Spinal cord (tissue), 10 donors: ENCODE data around the gene CKAP2. TPM values are rescaled to one million over a fixed set of nuclear protein-coding genes. Genes with fewer than 3 reads are reported as not detected.
"Not testable (repeated sequence)": the region's sequence is repeated elsewhere in the genome, so short reads cannot be mapped to it uniquely, and the experiment has no call there.

Experiments used
- DNase-seq, 6 donors: peaks; one replicate each; pipeline versions ENCODE4 v3.0.0 to v3.0.0-alpha.2; 2013 to 2015; ENCODE audit warnings: low spot score in 6 of 6, low read depth in 4 of 6
- H3K27ac ChIP-seq: one replicate; pipeline ENCODE4 v1.5.1; 2013; ENCODE audit warnings: low read depth, low read length, control low read depth
- H3K27me3 ChIP-seq: one replicate; pipeline ENCODE4 v1.6.1; 2013; ENCODE audit warnings: low read length; ENCODE audit not compliant: control insufficient read depth, insufficient read depth
- H3K36me3 ChIP-seq: one replicate; pipeline ENCODE4 v1.6.1; 2013; ENCODE audit warnings: low read length; ENCODE audit not compliant: control insufficient read depth, insufficient read depth
- H3K4me1 ChIP-seq: one replicate; pipeline ENCODE4 v1.6.1; 2013; ENCODE audit warnings: low read length; ENCODE audit not compliant: control insufficient read depth, insufficient read depth
- H3K4me3 ChIP-seq: one replicate; pipeline ENCODE4 v1.5.1; 2013; ENCODE audit warnings: low read depth, low read length, control low read depth
- H3K9me3 ChIP-seq: one replicate; pipeline ENCODE4 v1.6.1; 2013; ENCODE audit warnings: low read length; ENCODE audit not compliant: control insufficient read depth, insufficient read depth
- WGBS: methylation state at CpG from one replicate; pipeline ENCODE4 v1.1.5; 2013; ENCODE audit warnings: missing lambda C conversion rate; ENCODE audit not compliant: insufficient coverage; 5-methylcytosine and 5-hydroxymethylcytosine counted together
- long read RNA-seq, 4 donors: transcript quantifications; one replicate each; lab custom pipeline, GENCODE V29; 2026
- polyA plus RNA-seq, 2 donors: library from polyadenylated mRNA; unstranded; fragments of 120-200 nt; gene quantifications; one replicate each; pipeline ENCODE4 v1.2.1, GENCODE V29; 2013; ENCODE audit not compliant: insufficient read length in 2 of 2
- total RNA-seq, 2 donors: library from RNA; depleted of rRNA in 1 of 2; stranded (reverse); fragments of 120-200 nt in 1 of 2; fragments of >200 nt in 1 of 2; gene quantifications; one replicate each; pipeline versions ENCODE4 v1.2.3 to v1.2.4, GENCODE V29; 2013 to 2014
- donor health status: healthy.

Gene CKAP2, protein sequence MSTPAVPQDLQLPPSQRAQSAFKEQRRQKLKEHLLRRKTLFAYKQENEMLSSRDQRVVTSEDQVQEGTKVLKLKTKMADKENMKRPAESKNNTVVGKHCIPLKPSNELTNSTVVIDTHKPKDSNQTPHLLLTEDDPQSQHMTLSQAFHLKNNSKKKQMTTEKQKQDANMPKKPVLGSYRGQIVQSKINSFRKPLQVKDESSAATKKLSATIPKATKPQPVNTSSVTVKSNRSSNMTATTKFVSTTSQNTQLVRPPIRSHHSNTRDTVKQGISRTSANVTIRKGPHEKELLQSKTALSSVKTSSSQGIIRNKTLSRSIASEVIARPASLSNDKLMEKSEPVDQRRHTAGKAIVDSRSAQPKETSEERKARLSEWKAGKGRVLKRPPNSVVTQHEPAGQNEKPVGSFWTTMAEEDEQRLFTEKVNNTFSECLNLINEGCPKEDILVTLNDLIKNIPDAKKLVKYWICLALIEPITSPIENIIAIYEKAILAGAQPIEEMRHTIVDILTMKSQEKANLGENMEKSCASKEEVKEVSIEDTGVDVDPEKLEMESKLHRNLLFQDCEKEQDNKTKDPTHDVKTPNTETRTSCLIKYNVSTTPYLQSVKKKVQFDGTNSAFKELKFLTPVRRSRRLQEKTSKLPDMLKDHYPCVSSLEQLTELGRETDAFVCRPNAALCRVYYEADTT
- total RNA-seq (10 to 100 TPM; 29.8 to 48.1 TPM), polyA plus RNA-seq (10 to 100 TPM; 31.0 to 55.4 TPM)
- long read RNA-seq, donor 1, partial matches to known transcripts = 0 of 6 reads
- long read RNA-seq, donor 1, other reads (novel, unspliced or antisense) = 0 of 6 reads
- long read RNA-seq, donor 2, partial matches to known transcripts = 0 of 7 reads
- long read RNA-seq, donor 2, other reads (novel, unspliced or antisense) = 0 of 7 reads
- long read RNA-seq, donor 3, partial matches to known transcripts = 0 of 4 reads
- long read RNA-seq, donor 3, other reads (novel, unspliced or antisense) = 0 of 4 reads
- long read RNA-seq, donor 4, partial matches to known transcripts = 10 of 16 reads
- long read RNA-seq, donor 4, other reads (novel, unspliced or antisense) = 0 of 16 reads

DNA sequence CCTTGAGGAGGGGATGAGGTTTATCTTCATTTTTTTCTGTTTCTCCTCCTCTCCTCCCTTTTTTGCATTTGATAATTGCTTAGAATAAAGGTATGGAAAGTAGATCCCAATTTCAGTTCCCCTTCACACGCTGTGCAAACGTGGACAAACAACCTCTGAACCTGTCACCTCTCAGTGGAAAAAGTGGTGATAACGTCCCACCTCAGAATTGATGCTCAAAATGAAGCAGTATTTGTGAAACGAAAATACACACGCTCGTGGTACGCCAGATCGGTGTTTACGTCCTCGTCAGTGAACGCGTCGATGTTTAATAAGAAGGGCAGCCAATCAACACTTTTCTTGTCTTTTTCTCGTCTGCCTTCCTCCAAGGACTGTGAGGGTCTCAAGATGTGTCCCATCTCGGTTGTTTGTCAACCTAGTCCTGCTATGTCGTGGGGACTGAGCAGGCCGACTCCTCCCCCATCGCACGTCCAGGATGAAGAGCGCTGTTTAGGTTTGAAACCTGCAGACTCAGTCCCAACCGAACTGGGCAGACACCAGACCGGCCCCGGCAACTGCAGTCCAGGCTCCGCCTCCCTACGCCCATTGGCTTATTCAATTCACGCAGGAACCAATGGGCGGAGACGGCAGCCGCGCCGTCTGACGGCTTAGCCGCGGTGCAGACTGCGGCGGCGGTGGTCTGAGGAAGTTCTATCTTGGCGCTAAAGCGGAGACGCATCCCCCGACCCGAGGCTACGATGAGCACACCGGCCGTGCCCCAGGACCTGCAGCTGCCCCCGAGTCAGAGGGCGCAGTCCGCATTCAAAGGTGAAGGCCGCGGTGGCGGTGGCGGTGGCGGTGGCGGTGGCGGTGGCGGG, at the start of gene CKAP2:
TSS of gene CKAP2 (plus strand) at position 659 of the 857 bp plus-strand sequence. CDS start at position 738, 79 bp downstream.
- H3K9me3 ChIP-seq = no peaks in the 10 kb centered on the region
- H3K4me1 ChIP-seq = peaks cover 11% of the 10 kb centered on the region
- H3K27me3 ChIP-seq = no peaks in the 10 kb centered on the region
- WGBS = under 1% methylated on average over 54 of the region's 56 CpGs
- H3K36me3 ChIP-seq = peaks cover 7% of the 10 kb centered on the region
- H3K27ac ChIP-seq = peak within 1 kb of the TSS; percentile 98
- peak; percentile 86 to 98 (median 94) for DNase-seq
- H3K4me3 ChIP-seq = peak within 1 kb of the TSS; percentile 81

DNA sequence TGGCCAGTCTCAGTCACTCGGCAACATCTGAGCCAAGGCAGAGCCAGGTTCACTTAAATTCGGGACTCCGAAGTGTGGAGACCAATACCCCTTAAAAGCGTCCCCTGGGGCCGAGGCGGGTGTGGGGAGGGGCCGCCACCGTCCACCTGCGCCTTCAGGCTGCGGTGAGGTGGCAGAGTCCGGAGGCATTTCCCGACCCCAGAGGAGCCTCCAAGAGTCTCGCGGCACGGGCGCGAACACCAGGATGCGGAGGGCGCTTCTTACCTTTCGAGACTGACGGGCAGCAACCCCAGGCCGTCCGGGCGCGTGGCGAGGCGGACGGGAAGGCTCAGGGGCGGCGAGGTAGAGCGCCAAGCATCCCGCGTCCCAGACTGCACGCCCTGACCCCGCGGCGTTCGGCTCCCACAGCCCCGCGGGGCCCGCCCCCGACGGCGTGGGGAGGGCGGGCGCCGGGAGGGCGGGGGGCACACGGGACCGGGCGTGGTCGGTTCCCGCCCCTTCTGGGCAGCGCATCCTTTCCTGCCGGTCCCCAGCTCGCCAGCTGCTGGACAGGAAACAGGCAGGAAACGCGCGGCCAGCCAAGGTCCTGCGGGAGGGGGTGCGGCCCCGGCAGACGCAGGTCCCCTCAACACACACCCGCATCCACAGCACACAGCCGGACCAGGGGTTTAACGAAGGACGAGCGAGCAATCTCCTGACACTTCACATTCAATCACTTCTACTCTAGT, 49.3 kb upstream of the CKAP2 start, which contains the start of gene THSD1:
TSS of gene THSD1 (minus strand) at position 406 of the 728 bp plus-strand sequence. CDS start 3,572 bp downstream, outside the sequence.
- peak within 1 kb of the TSS; percentile 67 for H3K4me3 ChIP-seq
- DNase-seq = peak in 2 of 6 donors; percentile 27 to 47
- H3K4me1 ChIP-seq = peaks cover 10% of the 10 kb centered on the region
- no peaks in the 10 kb centered on the region for H3K9me3 ChIP-seq
- peak within 1 kb of the TSS; percentile 35 for H3K27ac ChIP-seq
- peaks cover under 1% of the 10 kb centered on the region for H3K36me3 ChIP-seq
- under 1% methylated on average over 68 of the region's 68 CpGs for WGBS
- peaks cover 8% of the 10 kb centered on the region for H3K27me3 ChIP-seq

DNA sequence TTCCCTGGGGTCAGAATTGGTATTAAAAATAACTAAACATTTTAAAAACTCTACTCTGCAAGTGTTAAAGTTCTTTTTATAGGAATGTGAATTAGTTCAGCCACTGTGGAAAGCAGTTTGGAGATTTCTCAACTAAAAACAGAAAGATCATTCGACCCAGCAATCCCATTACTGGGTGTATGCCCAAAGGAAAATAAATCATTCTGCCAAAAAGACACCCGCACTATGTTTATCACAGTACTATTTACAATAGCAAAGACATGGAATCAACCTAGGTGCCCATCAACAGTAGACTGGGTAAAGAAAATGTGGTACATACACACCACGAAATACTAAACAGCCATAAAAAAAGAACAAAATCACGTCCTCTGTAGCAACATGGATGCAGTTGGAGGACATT, 48.6 kb upstream of the CKAP2 start:
- peaks cover 10% of the 10 kb centered on the region for H3K4me1 ChIP-seq
- WGBS = no CpG with 5 or more reads among the region's 4 CpGs
- H3K27ac ChIP-seq = no peak overlapping the region
- no peak for DNase-seq
- peaks cover 3% of the 10 kb centered on the region for H3K36me3 ChIP-seq
- peak overlapping the region; percentile 35 for H3K4me3 ChIP-seq
- peaks cover 8% of the 10 kb centered on the region for H3K27me3 ChIP-seq
- H3K9me3 ChIP-seq = no peaks in the 10 kb centered on the region

DNA sequence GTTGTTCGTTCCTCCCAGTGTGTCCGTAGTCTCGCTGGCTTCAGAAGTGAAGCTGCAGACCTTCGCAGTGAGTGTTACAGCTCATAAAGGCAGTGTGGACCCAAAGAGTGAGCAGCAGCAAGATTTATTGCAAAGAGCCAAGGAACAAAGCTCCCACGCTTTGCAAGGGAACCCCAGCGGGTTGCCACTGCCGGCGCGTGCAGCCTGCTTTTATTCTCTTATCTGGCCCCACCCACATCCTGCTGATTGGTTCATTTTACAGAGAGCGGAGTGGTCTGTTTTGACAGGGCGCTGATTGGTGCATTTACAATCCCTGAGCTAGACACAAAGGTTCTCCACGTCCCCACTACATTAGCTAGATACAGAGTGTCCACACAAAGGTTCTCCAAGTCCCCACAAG, 47.8 kb upstream of the CKAP2 start:
- not testable (repeated sequence) for H3K27ac ChIP-seq, H3K27me3 ChIP-seq, H3K9me3 ChIP-seq, DNase-seq, H3K36me3 ChIP-seq, H3K4me3 ChIP-seq
- peaks cover 10% of the 10 kb centered on the region for H3K4me1 ChIP-seq
- 70% methylated on average over 11 of the region's 12 CpGs for WGBS

DNA sequence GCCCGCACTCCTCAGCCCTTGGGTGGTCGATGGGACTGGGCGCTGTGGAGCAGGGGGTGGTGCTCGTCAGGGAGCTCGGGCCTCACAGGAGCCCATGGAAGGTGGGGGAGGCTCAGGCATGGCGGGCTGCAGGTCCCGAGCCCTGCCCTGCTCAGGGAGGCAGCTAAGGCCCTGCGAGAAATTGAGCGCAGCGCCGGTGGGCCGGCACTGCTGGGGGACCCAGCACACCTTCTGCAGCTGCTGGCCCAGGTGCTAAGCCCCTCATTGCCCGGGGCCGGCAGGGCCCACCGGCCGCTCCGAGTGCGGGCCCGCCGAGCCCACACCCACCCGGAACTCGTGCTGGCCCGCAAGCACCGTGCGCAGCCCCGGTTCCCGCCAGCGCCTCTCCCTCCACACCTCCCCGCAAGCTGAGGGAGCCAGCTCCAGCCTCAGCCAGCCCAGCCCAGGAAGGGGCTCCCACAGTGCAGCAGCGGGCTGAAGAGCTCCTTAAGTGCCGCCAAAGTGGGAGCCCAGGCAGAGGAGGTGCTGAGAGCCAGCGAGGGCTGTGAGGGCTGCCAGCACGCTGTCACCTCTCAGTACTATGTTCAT, 47.1 kb upstream of the CKAP2 start:
- not testable (repeated sequence) for H3K27ac ChIP-seq, H3K9me3 ChIP-seq, H3K4me3 ChIP-seq, H3K36me3 ChIP-seq, DNase-seq, H3K27me3 ChIP-seq
- H3K4me1 ChIP-seq = peaks cover 10% of the 10 kb centered on the region
- 98% methylated on average over 29 of the region's 33 CpGs for WGBS

DNA sequence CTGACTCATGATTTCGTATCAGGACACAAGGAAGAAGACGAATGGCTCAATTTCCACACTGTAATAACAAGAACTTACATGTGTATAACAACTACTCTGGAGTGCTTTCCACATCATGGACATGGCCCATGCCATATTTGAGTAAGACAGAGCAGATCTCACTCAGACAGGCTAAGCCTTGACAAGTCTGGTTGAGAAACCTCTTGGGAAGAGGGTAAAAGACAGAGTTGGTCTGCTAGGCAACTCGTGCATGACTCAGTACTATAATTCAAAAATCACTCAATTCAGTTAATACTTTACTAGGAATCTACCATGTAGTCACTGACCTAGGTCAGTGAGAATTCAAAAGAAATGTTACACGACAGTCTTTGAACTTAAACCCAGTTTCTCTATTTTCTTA, 43.6 kb upstream of the CKAP2 start:
- H3K36me3 ChIP-seq = peaks cover 15% of the 10 kb centered on the region
- no peak overlapping the region for H3K27ac ChIP-seq
- 100% methylated on average over 1 of the region's 4 CpGs for WGBS
- no peak for DNase-seq
- no peaks in the 10 kb centered on the region for H3K9me3 ChIP-seq
- H3K27me3 ChIP-seq = no peaks in the 10 kb centered on the region
- no peaks in the 10 kb centered on the region for H3K4me1 ChIP-seq
- H3K4me3 ChIP-seq = no peak overlapping the region

DNA sequence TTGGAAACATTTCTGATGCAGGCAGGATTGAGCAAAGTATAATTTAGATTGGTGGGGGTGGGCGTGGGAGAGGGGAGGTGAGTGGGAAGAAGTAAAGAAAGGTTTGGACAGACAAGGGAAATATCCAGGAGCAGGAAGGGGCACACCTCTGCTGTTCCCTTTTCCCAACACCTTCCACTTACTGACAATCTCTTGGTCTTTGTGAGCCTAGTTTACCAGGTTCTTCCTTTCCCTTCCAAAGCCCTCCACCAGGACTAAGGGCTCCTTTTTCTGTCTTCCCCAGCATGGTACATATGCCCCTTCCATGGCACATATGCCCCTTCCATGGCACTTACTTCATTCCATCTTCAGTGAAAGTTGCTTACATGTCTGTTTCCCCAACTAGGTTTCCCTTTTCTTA, 43.1 kb upstream of the CKAP2 start:
- Histone ChIP-seq H3K4me1 (no peaks in the 10 kb centered on the region), H3K4me3 (no peak overlapping the region), H3K36me3 (peaks cover 15% of the 10 kb centered on the region), H3K27me3 (no peaks in the 10 kb centered on the region), H3K27ac (no peak overlapping the region), H3K9me3 (no peaks in the 10 kb centered on the region)
- DNase-seq = no peak
- WGBS = no CpG with 5 or more reads among the region's 1 CpG

DNA sequence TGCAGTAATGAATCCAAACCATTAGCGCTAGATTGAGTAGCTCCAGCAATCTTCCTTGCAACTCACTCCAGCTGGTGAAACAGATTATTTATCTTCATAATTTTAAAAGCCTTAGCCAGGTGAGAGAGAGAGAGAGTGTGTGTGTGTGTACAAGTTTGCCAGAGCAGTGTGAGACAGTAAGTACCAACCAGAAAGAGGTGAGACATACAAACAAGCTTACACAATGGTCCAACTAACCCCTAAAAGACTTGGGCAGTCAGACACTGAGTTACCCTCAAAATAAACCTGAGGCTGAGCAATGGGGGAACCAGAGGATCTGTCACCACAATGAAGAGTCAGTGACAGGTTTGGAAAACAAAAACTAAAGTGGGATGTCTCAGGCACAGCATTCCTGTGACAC, 41.2 kb upstream of the CKAP2 start:
- no peaks in the 10 kb centered on the region for H3K9me3 ChIP-seq
- peaks cover 15% of the 10 kb centered on the region for H3K36me3 ChIP-seq
- no peaks in the 10 kb centered on the region for H3K27me3 ChIP-seq
- no peaks in the 10 kb centered on the region for H3K4me1 ChIP-seq
- H3K27ac ChIP-seq = no peak overlapping the region
- no peak for DNase-seq
- H3K4me3 ChIP-seq = no peak overlapping the region
- WGBS = no CpG with 5 or more reads among the region's 1 CpG
